SU-DHL-6 (cell line): Measurements from ENCODE around the gene FUT8.

Experiments
- H2AFZ ChIP-seq: fragments of 200-600 bp; sonication (generic); 2 replicates; pipeline ENCODE4 v1.6.1; 2014; ENCODE audit warnings: low read depth, mild to moderate bottlenecking, moderate library complexity, mixed read lengths, antibody characterized with exemption, low read length; ENCODE audit not compliant: severe bottlenecking
- H3F3A ChIP-seq: fragments of 200-600 bp; shearing (Covaris generic); 2 replicates; pipeline ENCODE4 v1.6.0; 2016; ENCODE audit warnings: antibody characterized with exemption, mild to moderate bottlenecking; ENCODE audit not compliant: insufficient read depth
- H3K27ac ChIP-seq: fragments of 200-600 bp; sonication (generic); 2 replicates; pipeline ENCODE4 v1.5.1; 2016; ENCODE audit warnings: low read depth, mild to moderate bottlenecking, low read length, moderate library complexity, mixed read lengths
- H3K27me3 ChIP-seq: fragments of 200-600 bp; sonication (generic), shearing (Covaris generic); 2 replicates; pipeline ENCODE4 v1.6.0; 2014; ENCODE audit warnings: mild to moderate bottlenecking, low read length
- H3K36me3 ChIP-seq: fragments of 200-600 bp; sonication (generic); 2 replicates; pipeline ENCODE4 v1.6.1; 2014; ENCODE audit warnings: mild to moderate bottlenecking, low read length, mixed read lengths
- H3K4me2 ChIP-seq: fragments of 300-600, 200-600 bp; shearing (Covaris generic), sonication (generic); 2 replicates; pipeline ENCODE4 v1.6.0; 2014; ENCODE audit warnings: low read length, low read depth, mild to moderate bottlenecking; ENCODE audit not compliant: poor library complexity, severe bottlenecking
- H3K4me3 ChIP-seq: fragments of 200-600 bp; sonication (generic); 2 replicates; pipeline ENCODE4 v1.5.1; 2014; ENCODE audit warnings: antibody characterized with exemption, low read length, mild to moderate bottlenecking, mixed read lengths; ENCODE audit not compliant: insufficient read depth, poor library complexity, severe bottlenecking
- H3K79me2 ChIP-seq: fragments of 200-600 bp; sonication (generic); 2 replicates; pipeline ENCODE4 v1.6.1; 2014; ENCODE audit warnings: mild to moderate bottlenecking, low read length, moderate library complexity; ENCODE audit not compliant: insufficient read depth
- H3K9ac ChIP-seq: fragments of 200-600 bp; sonication (generic); 2 replicates; pipeline ENCODE4 v1.7.0; 2014; ENCODE audit warnings: mild to moderate bottlenecking, low read length
- H3K9me2 ChIP-seq: fragments of 200-600 bp; sonication (generic); replicated peaks from 2 replicates; pipeline ENCODE4 v1.6.1; 2014; ENCODE audit warnings: low read length; ENCODE audit not compliant: insufficient read depth
- H3K9me3 ChIP-seq: fragments of 200-600 bp; sonication (generic); 2 replicates; pipeline ENCODE4 v1.6.1; 2014; ENCODE audit warnings: low read length, mixed read lengths; ENCODE audit not compliant: insufficient read depth
- H4K20me1 ChIP-seq: fragments of 200-600 bp; sonication (generic); 2 replicates; pipeline ENCODE4 v1.6.1; 2014; ENCODE audit warnings: low read depth, mild to moderate bottlenecking, antibody characterized with exemption, low read length, moderate library complexity, mixed read lengths
- EZH2phosphoT487 ChIP-seq: fragments of 200-600 bp; sonication (generic), shearing (Covaris generic); conservative IDR thresholded peaks from 2 replicates; pipeline ENCODE4 v1.6.1; 2018; ENCODE audit warnings: mild to moderate bottlenecking, antibody characterized with exemption, low read length, moderate library complexity, mixed read lengths
- TF ChIP-seq, protein P1 (sequence below): fragments of 200-600 bp; sonication (generic); IDR thresholded peaks from one replicate; pipeline ENCODE4 v1.5.1; 2017; ENCODE audit warnings: antibody characterized with exemption, mild to moderate bottlenecking, low read length, moderate library complexity; ENCODE audit not compliant: insufficient read depth, poor library complexity, severe bottlenecking

Gene FUT8

DNA sequence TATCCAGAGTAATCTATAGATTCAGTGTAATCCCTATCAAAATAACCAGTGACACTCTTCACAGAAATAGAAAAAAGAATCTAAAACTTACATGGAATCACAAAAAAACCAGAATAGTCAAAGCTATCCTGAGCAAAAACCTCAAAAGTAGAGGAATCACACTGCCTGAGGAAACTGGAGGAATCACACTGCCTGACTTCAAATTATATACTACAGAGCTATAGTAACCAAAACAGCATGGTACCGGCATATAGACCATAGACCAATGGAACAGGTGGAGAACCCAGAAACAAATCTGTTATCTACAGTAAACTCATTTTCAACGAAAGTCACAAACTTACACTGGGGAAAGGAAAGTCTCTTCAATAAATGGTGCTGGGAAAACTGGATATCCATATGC lies 244.0 kb downstream of the FUT8 start:
- Histone ChIP-seq H3K9me3 (no peaks in the 10 kb centered on the region), H3K4me3 (no peak overlapping the region), H3K9ac (no peak overlapping the region), H3F3A (no peaks in the 10 kb centered on the region), H3K27ac (no peak overlapping the region), H3K36me3 (no peaks in the 10 kb centered on the region), H3K27me3 (no peaks in the 10 kb centered on the region), H3K9me2 (no peaks in the 10 kb centered on the region), H3K79me2 (no peaks in the 10 kb centered on the region), H2AFZ (no peak overlapping the region), H3K4me2 (no peak overlapping the region), H4K20me1 (no peaks in the 10 kb centered on the region)
- TF ChIP-seq, protein P1, sequence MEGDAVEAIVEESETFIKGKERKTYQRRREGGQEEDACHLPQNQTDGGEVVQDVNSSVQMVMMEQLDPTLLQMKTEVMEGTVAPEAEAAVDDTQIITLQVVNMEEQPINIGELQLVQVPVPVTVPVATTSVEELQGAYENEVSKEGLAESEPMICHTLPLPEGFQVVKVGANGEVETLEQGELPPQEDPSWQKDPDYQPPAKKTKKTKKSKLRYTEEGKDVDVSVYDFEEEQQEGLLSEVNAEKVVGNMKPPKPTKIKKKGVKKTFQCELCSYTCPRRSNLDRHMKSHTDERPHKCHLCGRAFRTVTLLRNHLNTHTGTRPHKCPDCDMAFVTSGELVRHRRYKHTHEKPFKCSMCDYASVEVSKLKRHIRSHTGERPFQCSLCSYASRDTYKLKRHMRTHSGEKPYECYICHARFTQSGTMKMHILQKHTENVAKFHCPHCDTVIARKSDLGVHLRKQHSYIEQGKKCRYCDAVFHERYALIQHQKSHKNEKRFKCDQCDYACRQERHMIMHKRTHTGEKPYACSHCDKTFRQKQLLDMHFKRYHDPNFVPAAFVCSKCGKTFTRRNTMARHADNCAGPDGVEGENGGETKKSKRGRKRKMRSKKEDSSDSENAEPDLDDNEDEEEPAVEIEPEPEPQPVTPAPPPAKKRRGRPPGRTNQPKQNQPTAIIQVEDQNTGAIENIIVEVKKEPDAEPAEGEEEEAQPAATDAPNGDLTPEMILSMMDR: no peak

DNA sequence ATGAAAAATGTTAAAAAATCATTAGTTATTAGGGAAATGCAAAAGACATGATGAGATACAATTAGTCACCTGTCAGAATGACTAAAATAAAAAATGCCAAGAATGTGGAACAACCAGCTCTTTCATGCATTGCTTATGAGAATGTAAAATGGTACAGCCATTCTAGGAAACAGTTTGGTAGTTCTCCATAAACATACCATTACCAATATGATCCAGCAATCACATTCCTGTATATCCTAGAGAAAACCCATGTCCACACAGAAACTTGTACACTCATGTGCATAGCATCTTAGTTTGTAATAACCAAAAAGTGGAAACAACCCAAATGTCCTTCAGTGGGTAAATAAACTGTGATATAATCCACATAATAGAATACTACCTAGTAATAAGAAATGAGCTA lies 245.7 kb downstream of the FUT8 start:
- H3K4me3 ChIP-seq: no peak overlapping the region
- no peak overlapping the region for H3K4me2 ChIP-seq
- no peaks in the 10 kb centered on the region for H3K9me2 ChIP-seq
- no peaks in the 10 kb centered on the region for H3K79me2 ChIP-seq
- no peak overlapping the region for H3K27ac ChIP-seq
- no peaks in the 10 kb centered on the region for H4K20me1 ChIP-seq
- no peak for TF ChIP-seq EZH2phosphoT487
- TF ChIP-seq, protein P1: no peak
- no peaks in the 10 kb centered on the region for H3F3A ChIP-seq
- H3K27me3 ChIP-seq: no peaks in the 10 kb centered on the region
- no peaks in the 10 kb centered on the region for H3K36me3 ChIP-seq
- H2AFZ ChIP-seq: no peak overlapping the region
- H3K9me3 ChIP-seq: no peaks in the 10 kb centered on the region
- H3K9ac ChIP-seq: no peak overlapping the region

DNA sequence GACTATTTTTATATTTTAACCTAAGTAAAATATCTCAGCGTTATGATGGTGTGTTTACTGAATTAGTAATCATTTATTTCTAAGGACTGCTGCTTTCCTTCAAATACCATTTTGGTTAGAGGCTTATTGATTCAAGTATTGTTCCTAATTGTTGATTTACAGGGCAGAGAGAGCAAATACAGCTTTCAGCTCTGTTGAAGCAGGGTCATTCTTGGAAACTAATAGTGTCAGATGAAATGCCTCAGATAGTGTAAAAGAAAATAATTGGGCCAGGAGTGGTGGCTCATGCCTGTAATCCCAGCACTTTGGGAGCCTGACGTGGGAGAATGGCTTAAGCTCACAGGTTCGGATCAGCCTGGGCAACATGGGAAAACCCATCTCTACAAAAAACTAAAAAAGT lies 249.3 kb downstream of the FUT8 start:
- H3K36me3 ChIP-seq: 0 out of 2 replicates have a peak, but pooled peaks cover 3% of the 10 kb centered on the region
- no peaks in the 10 kb centered on the region for H4K20me1 ChIP-seq
- H3K79me2 ChIP-seq: no peaks in the 10 kb centered on the region
- H3K4me2 ChIP-seq: no peak overlapping the region
- no peaks in the 10 kb centered on the region for H3K27me3 ChIP-seq
- no peak overlapping the region for H3K4me3 ChIP-seq
- no peaks in the 10 kb centered on the region for H3K9me3 ChIP-seq
- H3F3A ChIP-seq: no peaks in the 10 kb centered on the region
- no peak overlapping the region for H3K27ac ChIP-seq
- TF ChIP-seq, protein P1: no peak
- TF ChIP-seq EZH2phosphoT487: no peak
- H3K9ac ChIP-seq: no peak overlapping the region
- no peak overlapping the region for H2AFZ ChIP-seq
- H3K9me2 ChIP-seq: no peaks in the 10 kb centered on the region

DNA sequence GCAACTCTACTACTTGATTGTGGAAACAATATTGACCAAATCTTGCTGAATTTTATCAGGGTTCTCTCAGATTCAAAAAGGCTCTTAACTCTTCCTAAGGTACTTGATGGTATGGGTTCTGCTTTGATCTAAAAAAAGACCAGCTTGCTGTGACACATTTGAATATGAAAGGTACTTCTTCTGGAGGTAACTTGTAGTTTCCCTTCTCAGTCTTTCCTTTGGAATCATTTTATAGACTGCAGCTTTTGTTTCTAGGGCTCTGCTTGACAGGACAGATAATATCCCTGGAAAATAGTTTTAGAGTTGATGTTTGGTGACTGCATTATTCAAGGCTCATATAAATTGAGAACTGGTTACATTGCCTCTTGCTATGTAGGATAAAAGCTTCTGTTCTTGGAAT lies 251.9 kb downstream of the FUT8 start:
- Histone ChIP-seq H4K20me1 (no peaks in the 10 kb centered on the region), H3K9me3 (no peaks in the 10 kb centered on the region), H3K27me3 (no peaks in the 10 kb centered on the region), H3K27ac (no peak overlapping the region), H3K4me3 (no peak overlapping the region), H3K79me2 (no peaks in the 10 kb centered on the region), H3K36me3 (0 out of 2 replicates have a peak, but pooled peaks cover 3% of the 10 kb centered on the region), H3F3A (no peaks in the 10 kb centered on the region), H3K9ac (no peak overlapping the region), H3K4me2 (no peak overlapping the region), H3K9me2 (no peaks in the 10 kb centered on the region), H2AFZ (no peak overlapping the region)
- TF ChIP-seq, protein P1: no peak
- TF ChIP-seq EZH2phosphoT487: no peak
